Ovary (tissue), 3 donors: ENCODE results near the gene IGLL1.

Source experiments
- EP300 ChIP-seq: sonication (generic); formaldehyde crosslinking; IDR thresholded peaks from one replicate; pipeline ENCODE4 v1.6.1; 2017; ENCODE audit warnings: antibody characterized with exemption
- POLR2A ChIP-seq: fragments of 450-650 bp; IDR thresholded peaks from one replicate; pipeline ENCODE4 v1.6.1; 2017; ENCODE audit warnings: antibody characterized with exemption, mild to moderate bottlenecking, moderate library complexity
- TF ChIP-seq, protein P1 (sequence below), 3 donors: fragments of 450-650 bp in 2 of 3; fragments of 200-600 bp in 1 of 3; IDR thresholded peaks; one replicate each; pipeline versions ENCODE4 v1.5.1 to v1.8.0; 2016 to 2022; ENCODE audit warnings: antibody characterized with exemption in 3 of 3, mild to moderate bottlenecking in 1 of 3
- donor health status: DM: no; HTN: no; CAD: no.

DNA sequence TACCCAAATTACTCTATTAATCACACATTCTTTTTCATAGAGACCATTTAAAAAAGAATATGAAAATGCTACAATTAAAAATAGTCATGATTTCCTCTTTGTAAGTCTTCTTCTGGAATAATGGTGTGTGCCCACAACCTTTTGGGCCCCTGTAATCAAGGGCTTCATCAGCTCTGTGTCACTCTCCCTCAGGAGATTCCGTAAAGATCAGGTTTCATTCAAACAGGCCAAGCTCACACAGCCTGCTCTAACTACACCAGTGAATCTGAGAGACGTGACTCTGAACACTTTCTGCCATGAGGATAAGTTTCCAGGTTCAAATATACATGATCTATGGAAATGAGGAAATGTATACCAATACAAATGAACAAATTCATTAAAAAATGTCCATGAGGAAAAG lies 42.5 kb upstream of the IGLL1 start:
- TF ChIP-seq, protein P1, sequence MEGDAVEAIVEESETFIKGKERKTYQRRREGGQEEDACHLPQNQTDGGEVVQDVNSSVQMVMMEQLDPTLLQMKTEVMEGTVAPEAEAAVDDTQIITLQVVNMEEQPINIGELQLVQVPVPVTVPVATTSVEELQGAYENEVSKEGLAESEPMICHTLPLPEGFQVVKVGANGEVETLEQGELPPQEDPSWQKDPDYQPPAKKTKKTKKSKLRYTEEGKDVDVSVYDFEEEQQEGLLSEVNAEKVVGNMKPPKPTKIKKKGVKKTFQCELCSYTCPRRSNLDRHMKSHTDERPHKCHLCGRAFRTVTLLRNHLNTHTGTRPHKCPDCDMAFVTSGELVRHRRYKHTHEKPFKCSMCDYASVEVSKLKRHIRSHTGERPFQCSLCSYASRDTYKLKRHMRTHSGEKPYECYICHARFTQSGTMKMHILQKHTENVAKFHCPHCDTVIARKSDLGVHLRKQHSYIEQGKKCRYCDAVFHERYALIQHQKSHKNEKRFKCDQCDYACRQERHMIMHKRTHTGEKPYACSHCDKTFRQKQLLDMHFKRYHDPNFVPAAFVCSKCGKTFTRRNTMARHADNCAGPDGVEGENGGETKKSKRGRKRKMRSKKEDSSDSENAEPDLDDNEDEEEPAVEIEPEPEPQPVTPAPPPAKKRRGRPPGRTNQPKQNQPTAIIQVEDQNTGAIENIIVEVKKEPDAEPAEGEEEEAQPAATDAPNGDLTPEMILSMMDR (IDR thresholded peaks at IDR 0.05) = no peak
- TF ChIP-seq POLR2A (no peak), EP300 (no peak)
